Tibial nerve (tissue), 3 donors: Measurements from ENCODE around the gene RUNX1.

Experiments
- CTCF ChIP-seq, 5 experiments: fragments of 200-600 bp in 3 of 5; fragments of 450-650 bp in 2 of 5; sonication (generic) in 3 of 5; IDR thresholded peaks; one replicate each; pipeline ENCODE4 v1.5.1; 2016 to 2019; ENCODE audit warnings: antibody characterized with exemption in 5 of 5, mild to moderate bottlenecking in 3 of 5, moderate library complexity in 2 of 5
- POLR2A ChIP-seq, 2 donors: fragments of 450-650 bp; IDR thresholded peaks; one replicate each; pipeline ENCODE4 v1.6.1; 2017; ENCODE audit warnings: antibody characterized with exemption in 2 of 2, mild to moderate bottlenecking in 2 of 2, moderate library complexity in 2 of 2

GRCh38 chr21:34811368-34811767 is 237.7 kb downstream of the RUNX1 start:
- TF ChIP-seq POLR2A (IDR thresholded peaks at IDR 0.05) (no peak), CTCF (IDR thresholded peaks at IDR 0.05) (no peak)
